DND-41 (cell line): ENCODE results near the gene UFD1.

Source experiments
- ATAC-seq: fragments of 200-7000 bp; cut with Tn5 transposase; 3 replicates; pipeline ENCODE4 v1.9.1; 2021; ENCODE audit warnings: low read depth; ENCODE audit not compliant: insufficient read depth
- DNase-seq: peaks from one replicate; pipeline ENCODE4 v3.0.0-alpha.2; 2020
- H2AFZ ChIP-seq: 2 replicates; pipeline ENCODE4 v1.6.0; 2012; ENCODE audit warnings: low read depth, low read length
- H3K27ac ChIP-seq: 2 replicates; pipeline ENCODE4 v1.5.1; 2012; ENCODE audit warnings: low read length, inconsistent platforms
- H3K27me3 ChIP-seq: fragments of 200-600 bp; sonication (generic); 2 replicates; pipeline ENCODE4 v1.6.0; 2012; ENCODE audit warnings: low read length, mild to moderate bottlenecking, inconsistent platforms; ENCODE audit not compliant: insufficient read depth, poor library complexity
- H3K36me3 ChIP-seq: 2 replicates; pipeline ENCODE4 v1.5.1; 2012; ENCODE audit warnings: low read length, inconsistent platforms; ENCODE audit not compliant: insufficient read depth
- H3K4me1 ChIP-seq: 2 replicates; pipeline ENCODE4 v1.5.1; 2012; ENCODE audit warnings: mild to moderate bottlenecking, low read length; ENCODE audit not compliant: insufficient read depth
- H3K4me2 ChIP-seq: 2 replicates; pipeline ENCODE4 v1.6.0; 2012; ENCODE audit warnings: mild to moderate bottlenecking, moderate library complexity, low read length, inconsistent platforms; ENCODE audit not compliant: insufficient read depth
- H3K4me3 ChIP-seq, 2 experiments: fragments of 200-600 bp in 1 of 2; shearing (Covaris generic) in 1 of 2; 2 replicates each; pipeline ENCODE4 v1.5.1; 2012 to 2016; ENCODE audit warnings: inconsistent platforms in 2 of 2, low read length in 2 of 2, mild to moderate bottlenecking in 2 of 2, low read depth in 1 of 2, moderate library complexity in 1 of 2
- H3K79me2 ChIP-seq: 2 replicates; pipeline ENCODE4 v1.6.0; 2012; ENCODE audit warnings: low read length, inconsistent platforms; ENCODE audit not compliant: insufficient read depth
- H3K9ac ChIP-seq: 2 replicates; pipeline ENCODE4 v1.6.0; 2012; ENCODE audit warnings: low read depth, mild to moderate bottlenecking, inconsistent platforms, low read length, moderate library complexity
- H3K9me3 ChIP-seq: 2 replicates; pipeline ENCODE4 v1.5.1; 2012; ENCODE audit warnings: low read length, moderate library complexity, mild to moderate bottlenecking, inconsistent platforms; ENCODE audit not compliant: insufficient read depth, severe bottlenecking
- H4K20me1 ChIP-seq: 2 replicates; pipeline ENCODE4 v1.6.0; 2012; ENCODE audit warnings: low read length; ENCODE audit not compliant: insufficient read depth
- CTCF ChIP-seq: IDR thresholded peaks from 2 replicates; pipeline ENCODE4 v1.5.1; 2012; ENCODE audit warnings: borderline replicate concordance, low read length, moderate library complexity, mild to moderate bottlenecking; ENCODE audit not compliant: poor library complexity, severe bottlenecking; ENCODE audit errors: extremely low read depth
- EZH2 ChIP-seq: IDR thresholded peaks from 3 replicates; pipeline ENCODE4 v1.6.1; 2012; ENCODE audit warnings: borderline replicate concordance, low read depth, mild to moderate bottlenecking, moderate library complexity, low read length, inconsistent platforms; ENCODE audit not compliant: severe bottlenecking

UFD1 gene

GRCh38 chr22:19453718-19454117 lies 25.3 kb downstream of the UFD1 start:
- Histone ChIP-seq H3K9ac (no peak overlapping the region), H3K27ac (no peak overlapping the region), H3K27me3 (no peaks in the 10 kb centered on the region), H3K4me2 (no peak overlapping the region), H3K79me2 (peaks cover 14% of the 10 kb centered on the region), H4K20me1 (peaks cover 8% of the 10 kb centered on the region; the same call in 1 of the 2 replicates), H3K9me3 (no peaks in the 10 kb centered on the region), H3K4me1 (peaks cover 12% of the 10 kb centered on the region), H3K36me3 (peaks cover 95% of the 10 kb centered on the region), H2AFZ (no peak overlapping the region), H3K4me3 (no peak overlapping the region)
- DNase-seq (no peak), ATAC-seq (no peak)
- TF ChIP-seq EZH2 (no peak), CTCF (no peak)

GRCh38 chr22:19451570-19451969 lies 27.4 kb downstream of the UFD1 start:
- Histone ChIP-seq H2AFZ (no peak overlapping the region), H3K4me2 (no peak overlapping the region), H3K9me3 (no peaks in the 10 kb centered on the region), H3K27me3 (no peaks in the 10 kb centered on the region), H3K27ac (no peak overlapping the region), H3K4me1 (peaks cover 24% of the 10 kb centered on the region), H3K36me3 (peaks cover 84% of the 10 kb centered on the region), H3K4me3 (no peak overlapping the region), H3K9ac (no peak overlapping the region), H3K79me2 (peaks cover 33% of the 10 kb centered on the region), H4K20me1 (peaks cover 11% of the 10 kb centered on the region; the same call in 1 of the 2 replicates)
- ATAC-seq, result no peak
- DNase-seq, result no peak
- TF ChIP-seq EZH2 (no peak), CTCF (no peak)

GRCh38 chr22:19450363-19451175 lies 28.4 kb downstream of the UFD1 start:
- no peak for ATAC-seq
- Histone ChIP-seq H3K79me2 (peaks cover 43% of the 10 kb centered on the region), H2AFZ (no peak overlapping the region), H3K9ac (no peak overlapping the region), H3K27me3 (no peaks in the 10 kb centered on the region), H3K4me1 (peaks cover 34% of the 10 kb centered on the region), H3K36me3 (peaks cover 77% of the 10 kb centered on the region), H3K4me3 (no peak overlapping the region), H3K9me3 (no peaks in the 10 kb centered on the region), H4K20me1 (peaks cover 11% of the 10 kb centered on the region; the same call in 1 of the 2 replicates), H3K27ac (no peak overlapping the region), H3K4me2 (no peak overlapping the region)
- DNase-seq, result no peak
- no peak for TF ChIP-seq EZH2
- no peak for TF ChIP-seq CTCF
